ENCODE measurements around the gene UGT1A5.

UGT1A5 gene

DNA sequence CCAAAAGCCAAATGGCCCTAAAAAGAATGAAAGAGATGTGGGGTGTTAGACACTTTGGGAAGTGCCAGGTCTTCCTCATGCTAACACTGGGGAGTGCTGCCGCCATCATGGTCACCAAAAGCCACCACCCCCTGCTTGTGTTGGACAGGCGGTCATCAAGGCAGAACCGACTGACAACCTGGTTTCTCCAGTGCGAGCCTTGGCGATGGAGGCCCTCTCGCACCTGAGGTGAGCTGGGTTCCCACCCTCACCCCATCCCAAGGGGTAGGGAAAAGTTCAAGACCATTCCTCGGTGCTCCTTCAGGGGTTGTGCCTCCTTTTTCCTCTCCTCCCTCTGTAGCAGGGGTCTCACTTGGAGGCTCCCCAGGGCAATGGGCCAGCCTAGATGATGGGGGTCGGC is 99.0 kb downstream of the UGT1A5 start:
- DNase-seq, result no peak

DNA sequence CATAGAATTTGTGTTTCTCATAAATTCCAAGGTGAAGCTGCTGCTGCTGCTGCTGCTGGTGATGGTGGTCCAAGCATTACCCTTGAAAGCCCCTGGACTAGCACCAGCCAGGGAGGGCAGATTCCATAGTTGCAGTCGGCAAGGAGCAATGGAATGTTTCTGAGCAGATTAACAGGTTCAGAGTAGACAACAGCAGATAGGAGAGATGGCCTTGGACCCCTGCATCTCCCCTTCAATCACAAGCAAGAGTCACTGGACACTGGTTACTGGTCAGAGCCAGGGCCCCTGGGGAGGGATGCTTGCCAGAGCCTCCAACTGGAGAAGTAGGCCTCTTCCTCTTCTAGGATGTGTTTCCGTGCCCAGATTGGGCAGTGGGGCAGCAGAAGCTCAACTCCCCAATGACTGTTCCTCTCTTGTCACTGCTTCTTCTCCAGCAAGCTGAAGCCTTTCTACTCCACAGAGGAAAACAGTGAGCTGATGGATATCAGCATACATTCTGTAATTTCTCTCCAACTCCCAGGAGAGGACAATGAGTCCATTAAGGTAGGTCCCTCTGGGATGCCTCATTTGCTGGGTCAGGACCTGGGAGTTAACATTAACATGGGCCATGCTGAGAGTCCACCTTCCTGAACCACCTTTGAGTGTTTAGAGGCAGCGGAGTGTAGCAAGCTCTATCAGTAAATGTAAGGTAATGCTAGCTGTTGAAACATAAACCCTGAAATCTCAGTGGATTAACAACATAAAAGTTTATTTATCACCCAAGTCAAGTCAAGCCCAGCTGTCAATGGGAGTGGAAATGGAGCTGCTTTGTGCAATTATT is 100.7 kb downstream of the UGT1A5 start:
- DNase-seq, result no peak

DNA sequence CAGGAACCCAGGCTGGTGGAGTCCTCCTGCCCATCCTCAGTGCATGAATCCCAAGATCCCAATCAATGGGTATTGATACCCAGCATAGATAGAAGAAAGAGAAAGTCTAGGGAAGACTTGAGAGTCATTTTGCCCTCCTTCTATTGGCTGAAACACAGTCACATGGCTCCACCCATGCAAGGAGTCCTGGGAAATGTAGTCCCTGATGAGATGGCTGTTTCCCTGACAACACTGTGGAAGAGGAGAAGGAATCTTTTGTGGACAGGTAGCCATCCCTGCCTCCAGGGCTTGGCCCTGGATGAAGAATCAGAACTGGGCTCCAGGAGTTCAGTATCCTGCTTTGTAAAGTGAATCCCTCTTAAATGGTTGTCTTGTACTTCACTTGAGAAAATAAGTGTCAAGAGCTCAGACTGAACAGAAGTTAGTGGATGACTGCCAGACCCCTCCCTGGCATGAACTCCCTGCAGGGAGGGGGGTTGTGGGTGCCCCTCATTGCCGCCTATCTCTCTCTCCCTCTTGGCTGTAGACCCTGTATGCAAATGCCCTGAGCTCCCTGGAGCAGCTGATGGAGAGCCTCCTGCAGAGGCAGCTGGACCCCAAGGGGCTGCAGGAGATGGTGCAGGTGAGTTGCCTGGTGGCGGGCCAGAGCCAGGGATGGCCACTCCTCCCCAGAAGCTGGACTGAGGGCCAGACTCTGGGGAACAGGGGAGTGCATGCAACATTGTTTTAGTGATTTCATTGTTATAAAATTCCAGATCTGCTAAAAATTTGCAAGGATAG is 101.5 kb downstream of the UGT1A5 start:
- no peak for DNase-seq

DNA sequence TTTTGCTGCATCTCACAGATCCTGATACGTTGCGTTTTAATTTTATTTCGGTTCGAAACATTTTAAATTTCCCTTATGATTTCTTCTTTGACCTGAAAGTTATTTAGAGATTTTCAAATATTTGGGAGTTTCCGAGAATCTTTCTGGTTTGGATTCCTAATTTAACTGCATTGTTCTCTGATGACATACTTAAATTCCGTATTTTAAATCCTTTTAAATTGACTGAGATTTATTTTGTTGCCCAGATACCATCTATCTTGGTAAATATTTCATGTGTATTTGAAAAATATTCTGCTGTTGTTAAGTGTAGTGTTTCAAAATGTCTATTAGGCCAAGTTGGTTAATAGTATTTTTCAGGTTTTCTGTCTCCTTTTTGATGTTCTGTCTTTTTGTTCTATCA is 103.2 kb downstream of the UGT1A5 start:
- DNase-seq, result no peak

DNA sequence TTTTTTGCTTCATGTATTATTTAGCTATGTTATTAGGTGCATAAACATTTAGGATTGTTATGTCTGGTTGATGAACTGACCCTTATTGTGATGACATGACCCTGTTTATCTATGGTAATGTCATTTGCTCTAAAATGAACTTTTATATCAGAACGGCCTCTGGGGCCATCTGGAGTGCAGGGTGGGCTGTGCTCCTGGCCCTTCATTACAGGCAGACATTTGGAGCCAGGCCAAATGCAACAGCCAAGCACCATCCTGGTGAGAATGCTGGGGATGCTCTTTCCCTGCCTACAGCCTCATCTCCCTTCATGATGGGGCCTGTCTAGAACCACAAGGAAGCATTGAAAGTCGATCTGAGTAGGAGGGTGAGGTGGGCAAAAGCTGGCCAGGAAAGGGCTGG is 103.6 kb downstream of the UGT1A5 start:
- no peak for DNase-seq

DNA sequence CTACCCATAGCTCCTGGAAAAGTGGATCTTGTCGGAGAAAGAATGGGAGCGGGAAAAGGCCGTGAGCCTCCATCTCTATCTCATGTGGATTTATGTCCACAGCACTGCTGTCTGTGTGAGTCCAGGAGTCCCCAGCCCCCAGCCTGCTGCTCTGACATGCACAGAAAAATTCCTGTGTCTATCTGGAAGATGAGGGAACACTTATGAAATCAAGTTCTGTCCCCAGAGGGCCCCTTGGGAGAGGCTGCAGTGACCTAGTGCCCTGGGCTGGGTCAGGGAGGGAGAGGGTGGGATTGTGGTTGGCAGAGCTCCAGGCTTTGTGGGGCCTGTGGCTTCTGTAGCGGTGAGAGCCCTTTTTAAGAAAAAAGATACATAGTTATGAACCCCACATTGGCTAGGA is 104.1 kb downstream of the UGT1A5 start:
- no peak for DNase-seq

DNA sequence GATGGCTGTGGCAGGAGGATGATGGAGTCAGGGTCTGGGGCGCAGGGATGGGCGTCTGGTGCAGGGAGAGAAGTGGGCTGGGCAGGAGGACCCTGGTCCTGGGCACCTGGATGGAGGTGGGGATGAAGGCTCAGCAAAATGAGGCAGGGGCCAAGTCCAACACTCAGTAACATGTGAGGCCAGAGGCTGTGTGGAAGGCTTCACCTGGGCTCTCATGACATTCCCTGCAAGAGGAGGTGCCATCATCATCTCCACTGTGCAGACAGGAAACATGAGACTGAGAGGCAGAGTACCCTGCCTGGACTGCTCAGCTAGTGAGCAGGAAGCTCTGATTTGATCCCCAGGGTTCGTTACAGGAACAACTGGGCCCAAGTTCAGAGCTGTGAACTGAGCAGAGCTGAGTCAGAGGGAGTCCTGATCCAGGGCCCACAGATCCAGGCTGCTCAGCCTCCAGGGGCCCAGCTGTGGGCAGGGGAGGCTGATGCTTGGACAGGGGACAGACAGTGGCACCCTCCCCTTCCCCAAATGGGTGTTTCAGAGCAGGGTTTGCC is 104.7 kb downstream of the UGT1A5 start:
- no peak for DNase-seq

DNA sequence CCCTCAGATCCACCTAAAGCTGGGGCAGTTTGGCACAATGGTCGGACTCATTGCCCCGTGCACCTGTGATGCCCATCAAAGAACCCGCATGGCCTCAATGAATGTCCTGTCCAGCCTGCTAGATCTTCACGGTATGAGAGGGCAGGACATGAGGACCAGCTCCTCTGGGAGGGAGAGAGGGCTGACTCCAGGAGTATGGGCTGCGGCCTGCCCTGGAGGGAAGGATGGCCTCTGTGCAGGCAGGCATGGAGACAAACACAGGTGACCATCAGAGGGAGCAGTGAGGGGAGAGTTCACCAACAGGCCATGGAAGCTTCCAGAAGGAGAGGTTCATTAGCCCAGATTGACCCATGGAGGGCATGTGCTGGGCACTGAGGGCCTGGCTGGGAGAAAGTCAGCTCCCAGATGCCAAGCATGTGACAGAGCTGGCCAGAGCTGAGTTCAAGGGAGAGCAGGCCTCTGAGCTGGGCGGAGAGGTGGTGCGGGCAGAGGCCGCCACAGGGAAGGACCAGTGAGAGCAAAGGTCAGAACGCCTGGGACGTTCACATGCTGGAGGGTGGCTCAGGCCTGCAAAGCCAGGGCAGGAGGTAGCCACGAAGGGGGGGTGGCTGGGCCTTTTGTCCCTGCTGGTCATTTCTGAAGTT is 105.4 kb downstream of the UGT1A5 start:
- DNase-seq, result no peak

DNA sequence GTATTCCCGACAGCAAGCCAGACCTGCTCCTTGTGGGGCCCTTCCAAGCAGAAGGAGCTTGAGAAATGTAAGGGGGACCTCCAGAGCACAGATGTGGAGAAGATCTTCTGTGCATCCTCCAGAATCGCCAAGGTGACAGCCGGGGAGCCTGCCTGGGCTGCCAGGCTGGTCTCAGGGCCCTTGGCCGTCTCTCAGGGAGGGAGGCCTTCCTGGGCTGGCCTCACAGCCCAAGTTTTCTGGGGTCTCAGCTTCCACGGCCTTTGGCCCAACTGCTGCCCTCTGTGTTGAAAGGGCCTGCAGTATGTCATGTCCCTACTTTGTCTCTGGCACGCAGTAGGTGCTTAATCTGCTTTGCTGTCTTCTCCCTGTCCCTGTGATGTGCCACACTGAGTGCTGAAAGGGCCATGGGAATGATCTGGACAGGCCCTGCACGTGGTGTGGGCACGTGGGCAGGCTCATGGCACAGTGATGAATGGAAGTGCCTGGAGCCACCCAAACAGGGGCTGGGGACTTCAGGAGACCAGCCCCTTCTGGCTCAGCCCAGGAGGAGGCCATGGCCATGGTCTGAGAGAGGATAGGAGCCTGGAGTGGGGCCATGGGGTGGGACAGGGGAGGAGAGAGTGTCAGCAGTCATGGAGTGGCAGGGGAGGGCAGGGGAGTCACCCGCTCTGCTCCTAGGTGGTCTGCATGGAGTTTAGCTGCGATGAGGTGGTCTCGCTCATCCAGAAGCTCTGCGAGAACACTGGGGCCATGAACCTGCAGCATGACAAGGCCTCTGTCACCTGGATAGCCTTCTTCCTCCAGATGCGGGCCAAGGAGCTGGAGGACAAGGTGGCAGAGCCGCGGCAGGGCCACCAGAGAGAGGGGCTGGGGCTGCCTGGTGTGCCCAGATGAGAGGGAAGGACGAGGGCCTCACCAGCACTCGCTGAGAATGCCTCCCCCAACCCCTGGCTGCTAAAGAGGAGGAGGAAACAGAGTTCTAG is 106.2 kb downstream of the UGT1A5 start:
- DNase-seq, result no peak

DNA sequence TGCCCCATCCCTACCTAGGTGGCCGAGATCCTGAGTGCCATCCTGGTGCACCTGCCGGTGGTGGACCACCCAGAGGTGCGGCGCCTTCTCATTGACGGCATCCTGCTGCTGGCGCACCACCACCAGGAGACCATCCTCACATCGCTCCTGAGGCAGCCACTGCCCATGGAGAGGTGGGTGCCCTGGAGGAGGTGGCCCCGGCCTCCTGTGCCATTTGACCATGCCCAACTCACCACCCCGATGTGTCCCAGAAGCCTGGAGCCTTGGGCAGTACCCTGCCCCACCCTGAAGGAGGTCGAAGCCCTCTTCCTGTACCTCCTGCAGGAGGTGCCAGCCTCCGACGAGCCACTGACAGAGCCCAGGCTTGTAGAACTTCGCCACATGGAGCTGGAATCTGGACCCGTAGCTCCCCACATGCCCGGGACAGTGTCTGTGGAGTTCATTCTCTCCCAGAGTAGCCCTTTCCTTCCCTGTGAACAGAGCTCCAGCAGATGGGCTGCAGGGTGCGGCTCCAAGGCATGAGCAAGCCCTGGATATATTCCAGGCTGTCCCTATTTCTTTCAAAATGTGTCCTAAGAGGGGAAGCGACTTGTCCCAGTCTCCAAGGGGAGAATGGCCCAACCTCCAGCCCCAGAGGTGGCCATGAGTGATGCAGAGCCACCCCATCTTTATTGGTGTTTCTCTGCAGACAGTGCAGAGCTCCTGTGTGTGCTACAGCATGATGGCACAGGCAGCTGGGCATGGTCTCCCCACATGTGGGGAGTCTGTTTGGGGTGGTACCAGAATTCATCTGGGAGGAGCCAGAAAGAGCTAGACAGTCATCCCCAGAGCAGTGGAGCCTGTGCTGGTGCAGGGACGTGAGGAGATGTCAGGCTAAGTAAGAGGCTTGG is 107.4 kb downstream of the UGT1A5 start:
- no peak for DNase-seq

DNA sequence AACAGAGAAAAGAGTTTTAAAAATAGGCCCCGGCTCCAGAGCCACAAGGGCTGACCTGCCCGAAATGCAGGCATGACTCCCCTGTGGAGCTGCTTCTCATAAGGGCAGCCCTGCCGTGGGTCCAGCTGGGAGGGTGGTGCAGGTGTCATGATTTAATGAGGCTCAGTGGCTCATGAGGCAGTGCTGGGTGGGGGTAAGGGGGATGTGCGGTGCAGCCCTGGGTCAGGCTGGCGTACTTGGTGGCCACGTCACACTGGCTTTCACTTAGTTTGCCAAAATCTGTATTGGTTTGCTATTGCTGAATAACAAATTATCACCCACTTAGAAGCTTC is 108.0 kb downstream of the UGT1A5 start:
- no peak for DNase-seq

DNA sequence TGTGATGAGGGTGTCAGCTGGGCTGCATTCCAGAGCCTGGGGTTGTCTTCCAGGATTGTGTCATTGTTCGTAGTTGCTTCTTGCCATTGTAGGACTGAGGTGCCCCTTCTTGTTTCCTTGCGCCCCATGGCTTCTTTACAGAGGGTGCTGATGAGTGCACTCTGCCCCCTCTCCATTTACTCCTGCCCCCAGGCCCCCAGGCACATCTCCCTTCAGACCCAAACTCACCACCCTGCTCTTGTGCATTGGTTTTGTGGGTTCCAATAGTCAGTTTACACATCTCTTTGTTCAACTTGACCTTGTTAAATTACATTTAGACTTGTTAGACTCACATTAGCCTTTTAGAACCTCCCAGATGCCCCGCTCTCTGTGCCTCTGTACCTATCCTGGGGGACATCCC is 108.5 kb downstream of the UGT1A5 start:
- DNase-seq, result no peak

DNA sequence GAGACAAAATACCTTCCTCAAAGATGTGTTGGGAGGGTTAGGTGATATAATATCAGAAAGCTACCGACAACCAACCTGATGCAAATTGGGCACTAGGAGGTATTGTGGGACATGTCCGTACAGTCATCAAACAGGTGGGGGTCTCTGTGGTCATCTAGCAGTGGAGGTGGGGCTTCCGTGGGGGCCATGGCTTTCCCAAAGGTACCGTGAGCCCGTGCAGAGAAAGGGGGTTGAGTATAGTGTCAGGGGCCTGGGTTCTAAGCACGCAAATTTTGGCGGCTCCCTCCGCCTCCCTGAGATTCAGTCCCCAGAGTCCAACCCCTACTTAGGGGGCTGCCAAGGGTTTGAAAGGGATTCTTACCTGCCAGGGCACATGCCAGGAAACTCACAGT is 109.0 kb downstream of the UGT1A5 start:
- no peak for DNase-seq

DNA sequence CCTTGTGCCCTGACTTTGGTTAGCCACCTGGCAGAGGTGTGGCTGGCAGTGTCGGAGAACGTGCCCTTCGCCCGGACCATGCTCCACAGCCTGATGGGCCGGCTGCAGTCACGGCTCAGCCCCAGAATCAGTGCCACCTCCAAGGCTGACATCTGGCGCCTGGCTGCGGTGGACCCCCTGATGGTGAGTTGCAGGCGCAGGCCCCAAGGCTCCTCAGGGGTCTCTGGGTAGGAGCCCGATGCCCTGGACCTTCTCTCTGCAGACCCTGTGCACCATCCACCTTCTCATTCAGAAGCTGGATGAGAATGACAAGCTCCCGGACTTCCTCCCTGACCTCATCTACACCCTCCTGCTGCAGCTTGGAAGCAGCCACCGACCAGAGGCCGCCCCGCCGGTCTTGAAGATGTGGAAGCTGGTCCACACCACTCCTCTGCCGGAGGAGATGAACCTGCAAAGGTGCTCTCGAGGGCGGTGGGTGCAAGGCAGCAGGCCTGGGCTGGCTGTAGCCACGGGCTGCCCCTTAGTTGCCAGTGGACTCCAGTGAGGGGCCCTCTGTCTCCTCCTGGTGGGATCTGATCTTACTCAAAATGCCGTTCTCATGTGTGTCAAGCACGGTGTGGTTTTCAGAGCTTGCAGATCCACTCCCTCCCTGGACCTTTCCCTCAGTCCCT is 109.5 kb downstream of the UGT1A5 start:
- DNase-seq, result no peak

All from activated CD4-positive, alpha-beta T cell treated with anti-CD3 and anti-CD28 coated beads, Interleukin-2, amount 50 U/mL, for 1 hour (primary cell).